LHCN-M2 (cell line): Measurements from ENCODE around the gene SLC38A3. TPM values are rescaled to one million over a fixed set of nuclear protein-coding genes. Genes with fewer than 3 reads are reported as not detected.

Source experiments
- DNase-seq: peaks from one replicate; pipeline ENCODE4 v3.0.0-alpha.2; 2012; ENCODE audit warnings: low read depth
- total RNA-seq: library from RNA; depleted of rRNA; stranded (reverse); fragments of >200 nt; gene quantifications from 2 replicates; pipeline ENCODE4 v1.2.3, GENCODE V29; 2014; rRNA removed

Gene SLC38A3
- total RNA-seq, 1 experiment from 2014 or later, result 1.1 TPM

GRCh38 chr3:50265571-50265970 lies 60.5 kb downstream of the SLC38A3 start:
- DNase-seq, result no peak

GRCh38 chr3:50266017-50266416 lies 60.9 kb downstream of the SLC38A3 start:
- DNase-seq, result no peak

GRCh38 chr3:50266836-50267235 lies 61.8 kb downstream of the SLC38A3 start:
- no peak for DNase-seq

GRCh38 chr3:50267280-50267913 lies 62.3 kb downstream of the SLC38A3 start:
- DNase-seq, result no peak

- no peak for DNase-seq
Observed at GRCh38 chr3:50268276-50268675, 63.2 kb downstream of the SLC38A3 start.

- DNase-seq, result no peak
Observed at GRCh38 chr3:50268703-50269451, 63.8 kb downstream of the SLC38A3 start, which contains the start of gene SEMA3B. Gene SEMA3B, plus strand, starts transcription at chr3:50269147. Its CDS starts 94 bp downstream, at chr3:50269241.

GRCh38 chr3:50269460-50269859 lies 64.4 kb downstream of the SLC38A3 start:
- no peak for DNase-seq

- DNase-seq, result peak; percentile 51
Observed at GRCh38 chr3:50269977-50270413, 64.9 kb downstream of the SLC38A3 start.

- DNase-seq, result peak; percentile 46
Observed at GRCh38 chr3:50270422-50271224, 65.6 kb downstream of the SLC38A3 start.

Other genes starting within 250 kb of the SLC38A3 start
- gene RBM5, start 116.4 kb upstream of the SLC38A3 start, total RNA-seq, result 97.8 and 100 TPM in 2 replicates
- gene SEMA3F, start 49.9 kb upstream of the SLC38A3 start, total RNA-seq, result 0.17 and 0.83 TPM in 2 replicates
- gene GNAT1, start 13.7 kb upstream of the SLC38A3 start, total RNA-seq, result not detected in 2 replicates
- 297 and 323 TPM in 2 replicates for gene GNAI2, start 30.9 kb downstream of the SLC38A3 start, total RNA-seq
- gene SEMA3B, start 63.9 kb downstream of the SLC38A3 start, total RNA-seq, result 2.1 and 4.1 TPM in 2 replicates
- not detected in 2 replicates for gene LSMEM2, start 73.8 kb downstream of the SLC38A3 start, total RNA-seq
- 127 and 129 TPM in 2 replicates for gene IFRD2, start 87.2 kb downstream of the SLC38A3 start, total RNA-seq
- gene HYAL3, start 94.1 kb downstream of the SLC38A3 start, total RNA-seq, result 4.2 and 6.9 TPM in 2 replicates
- 12.7 and 15.1 TPM in 2 replicates for gene NAA80, start 94.1 kb downstream of the SLC38A3 start, total RNA-seq
- 0.23 and 0.32 TPM in 2 replicates for gene HYAL1, start 98.3 kb downstream of the SLC38A3 start, total RNA-seq
- gene HYAL2, start 117.5 kb downstream of the SLC38A3 start, total RNA-seq, result 106 and 145 TPM in 2 replicates
- gene TUSC2, start 123.0 kb downstream of the SLC38A3 start, total RNA-seq, result 23.7 and 37.8 TPM in 2 replicates
- gene RASSF1, start 135.6 kb downstream of the SLC38A3 start, total RNA-seq, result 26.3 and 32.4 TPM in 2 replicates
- gene ZMYND10, start 140.5 kb downstream of the SLC38A3 start, total RNA-seq, result 1.3 and 1.9 TPM in 2 replicates
- 23.9 and 27.8 TPM in 2 replicates for gene NPRL2, start 145.5 kb downstream of the SLC38A3 start, total RNA-seq
- gene CYB561D2, start 145.6 kb downstream of the SLC38A3 start, total RNA-seq, result 37.9 and 42.3 TPM in 2 replicates
- 67.8 and 76.5 TPM in 2 replicates for gene TMEM115, start 154.2 kb downstream of the SLC38A3 start, total RNA-seq